NCI-H1105 treated with DMSO at 0.1 percent for 48 hours (cell line): ENCODE data around the gene CBS.
"Not testable (repeated sequence)": the region's sequence is repeated elsewhere in the genome, so short reads cannot be mapped to it uniquely, and the experiment has no call there.

Experiments
- DNase-seq: peaks from one replicate; lab custom pipeline; 2025; lab: John Stamatoyannopoulos, UW

The CBS gene

GRCh38 chr21:43068065-43068464 is 7.6 kb downstream of the CBS start:
- not testable (repeated sequence) for DNase-seq

- DNase-seq, result not testable (repeated sequence)
Measured at GRCh38 chr21:43066690-43067089, 8.9 kb downstream of the CBS start.

DNA sequence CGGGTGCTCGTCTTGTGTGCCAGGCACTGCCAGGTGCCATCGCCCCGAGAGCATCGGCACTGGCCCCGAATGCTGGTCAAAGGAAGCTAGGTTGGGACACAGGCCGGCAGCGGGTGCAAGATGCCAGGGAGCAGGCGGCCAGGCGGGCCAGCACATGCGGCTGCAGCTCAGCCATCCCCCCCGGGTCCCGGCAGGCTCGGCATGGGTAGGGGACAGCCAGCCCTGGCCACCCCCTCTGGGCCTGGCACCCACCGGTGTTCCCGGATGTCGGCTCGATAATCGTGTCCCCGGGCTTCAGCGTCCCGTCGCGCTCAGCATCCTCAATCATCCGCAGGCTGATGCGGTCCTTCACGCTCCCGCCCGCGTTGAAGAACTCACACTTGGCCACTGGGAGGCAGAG is 9.6 kb downstream of the CBS start:
- DNase-seq, result not testable (repeated sequence)

- not testable (repeated sequence) for DNase-seq
Measured at GRCh38 chr21:43064265-43064917, 11.2 kb downstream of the CBS start.

DNA sequence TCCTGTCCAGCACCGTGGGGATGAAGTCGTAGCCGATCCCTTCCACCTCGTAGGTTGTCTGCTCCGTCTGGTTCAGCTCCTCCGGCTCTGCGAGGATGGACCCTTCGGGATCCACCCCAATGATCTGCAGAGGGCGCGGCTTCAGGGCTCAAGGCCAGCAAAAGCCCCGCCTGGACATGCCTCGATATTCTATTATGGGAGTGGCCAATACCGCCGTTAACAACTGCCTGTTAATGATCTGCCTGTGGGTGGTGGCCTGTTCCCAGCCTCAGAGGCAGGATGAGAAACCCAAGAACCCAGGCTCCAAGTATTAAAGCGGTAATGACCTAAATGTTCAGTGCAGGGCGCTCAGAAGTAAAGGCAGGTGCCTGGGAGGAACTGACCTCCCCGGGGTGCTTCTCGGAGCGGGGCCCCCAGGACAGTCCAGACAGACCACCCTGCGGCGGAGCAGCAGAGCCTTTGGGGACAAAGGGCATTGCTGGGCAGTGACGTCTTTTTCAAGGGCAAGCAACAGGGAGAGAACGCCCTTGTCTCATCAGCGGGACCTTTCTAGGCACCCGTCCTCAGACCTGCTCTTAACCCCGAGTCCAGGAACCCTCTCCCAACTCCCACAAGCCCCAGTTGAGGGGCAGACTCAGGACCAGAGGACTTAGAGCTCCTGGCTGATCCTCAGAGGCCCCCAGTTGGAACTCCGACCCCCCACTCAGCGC is 12.5 kb downstream of the CBS start:
- not testable (repeated sequence) for DNase-seq

DNA sequence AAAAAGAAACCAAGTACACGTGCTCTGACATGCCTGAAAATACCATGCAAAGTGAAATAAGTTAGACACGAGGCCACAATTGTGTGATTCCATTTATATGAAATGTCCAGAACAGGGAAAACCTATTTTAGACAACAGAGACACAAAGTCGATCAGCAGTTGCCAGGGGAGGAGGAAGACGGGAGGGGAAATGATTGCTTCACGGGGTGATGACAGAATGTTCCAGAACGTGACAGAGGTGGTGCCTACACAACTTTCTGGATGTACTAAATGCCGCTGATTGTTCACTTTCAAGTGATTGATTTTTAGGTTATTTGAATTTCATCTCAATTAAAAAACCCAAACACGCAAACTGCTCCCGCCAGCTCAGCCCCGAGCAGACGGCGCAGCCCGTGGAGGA is 22.5 kb downstream of the CBS start:
- not testable (repeated sequence) for DNase-seq

GRCh38 chr21:43045876-43046821 is 29.5 kb downstream of the CBS start:
- not testable (repeated sequence) for DNase-seq

DNA sequence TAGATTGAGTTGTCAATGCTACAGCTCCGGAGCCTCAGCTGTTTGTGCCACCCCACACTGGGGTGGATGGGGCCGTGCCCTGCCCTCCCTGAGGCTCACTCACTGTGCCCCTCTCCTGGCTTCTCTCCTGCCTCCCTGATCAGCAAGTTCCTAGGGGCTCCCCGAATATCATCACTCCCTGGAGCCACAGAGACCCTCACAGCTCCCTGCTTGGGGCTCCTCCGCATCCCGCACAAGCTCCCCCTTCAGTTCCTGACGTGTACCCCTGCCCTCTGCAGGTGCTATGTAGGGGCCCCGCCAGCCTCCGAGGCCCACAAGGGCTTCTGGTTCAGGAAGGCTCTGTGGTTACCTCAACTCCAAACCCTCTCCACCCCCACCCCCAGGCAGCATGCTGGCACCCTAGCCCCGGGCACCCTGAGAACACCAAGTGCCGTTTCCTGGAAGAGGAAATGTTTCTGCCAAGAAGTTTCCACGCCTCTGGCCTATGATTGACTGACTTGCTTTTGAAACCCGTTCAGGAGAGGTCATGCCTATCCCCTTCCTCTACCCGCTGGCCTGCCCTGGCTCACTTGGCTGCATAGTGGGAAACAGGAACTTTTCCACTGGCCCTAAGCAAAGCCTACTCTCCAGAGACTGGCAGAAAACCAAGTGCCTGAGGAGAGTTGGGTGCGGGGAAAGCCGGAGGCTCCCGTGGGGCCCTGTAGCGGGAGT is 30.3 kb downstream of the CBS start:
- DNase-seq, result not testable (repeated sequence)

DNA sequence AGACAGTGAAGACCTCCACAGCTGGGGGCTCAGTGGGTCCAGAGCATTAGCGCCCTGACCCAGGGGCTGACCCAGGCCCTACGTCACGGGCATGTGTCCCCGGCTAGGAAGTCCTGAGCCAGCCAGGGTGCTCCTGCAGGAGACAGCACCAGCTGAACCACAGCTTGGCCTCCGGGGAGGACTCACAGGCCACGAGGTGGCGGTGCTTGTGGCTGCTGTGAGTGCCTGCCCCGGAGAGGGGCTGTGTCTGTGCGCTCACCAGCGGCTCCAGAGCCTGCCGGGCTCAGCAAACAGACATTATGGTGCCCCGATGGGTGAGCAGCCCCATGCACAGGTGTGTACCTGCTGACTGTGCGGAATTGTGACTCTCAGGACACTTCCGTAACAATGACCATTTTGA is 31.1 kb downstream of the CBS start:
- DNase-seq, result not testable (repeated sequence)

GRCh38 chr21:43043291-43043690 is 32.3 kb downstream of the CBS start:
- not testable (repeated sequence) for DNase-seq

DNA sequence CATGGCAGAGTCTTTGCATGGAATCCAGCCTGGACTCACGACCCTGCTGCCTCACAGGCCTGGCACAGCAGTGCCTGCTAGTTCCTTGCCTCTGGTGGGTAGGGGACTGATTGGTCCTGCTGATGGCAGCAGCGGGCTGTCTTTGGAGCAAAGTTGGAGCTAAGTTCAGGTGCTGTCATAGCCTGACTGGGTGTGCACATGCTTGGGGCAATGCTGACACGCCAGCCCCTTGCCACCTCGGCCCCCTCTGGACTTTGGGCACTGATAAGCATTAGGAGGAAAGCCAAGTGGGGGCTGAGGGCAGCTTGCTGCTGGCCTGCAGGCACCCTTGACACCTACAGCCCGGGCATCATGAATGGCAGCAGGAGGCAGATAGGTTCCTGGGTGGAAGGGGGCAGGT is 33.5 kb downstream of the CBS start:
- DNase-seq, result not testable (repeated sequence)

DNA sequence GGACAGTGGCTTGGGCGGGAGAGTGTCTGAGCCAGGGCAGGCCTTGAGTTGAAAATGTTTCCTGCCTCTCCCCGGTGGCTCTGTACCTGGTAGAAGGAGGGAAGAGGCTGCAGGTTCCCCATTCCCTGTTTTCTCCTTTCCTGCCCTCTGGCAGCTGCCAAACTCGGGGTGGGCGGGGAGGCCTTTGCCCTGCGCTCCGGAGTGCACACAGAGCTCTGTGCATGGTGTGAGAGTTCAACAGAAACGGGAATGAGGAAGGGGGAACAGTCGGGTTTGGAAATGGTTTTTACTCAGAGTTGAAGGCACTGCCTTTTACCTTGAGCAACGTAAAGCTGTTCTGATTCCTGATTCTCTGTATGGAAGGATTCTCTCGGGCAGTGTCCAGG is 37.0 kb downstream of the CBS start:
- DNase-seq, result not testable (repeated sequence)

DNA sequence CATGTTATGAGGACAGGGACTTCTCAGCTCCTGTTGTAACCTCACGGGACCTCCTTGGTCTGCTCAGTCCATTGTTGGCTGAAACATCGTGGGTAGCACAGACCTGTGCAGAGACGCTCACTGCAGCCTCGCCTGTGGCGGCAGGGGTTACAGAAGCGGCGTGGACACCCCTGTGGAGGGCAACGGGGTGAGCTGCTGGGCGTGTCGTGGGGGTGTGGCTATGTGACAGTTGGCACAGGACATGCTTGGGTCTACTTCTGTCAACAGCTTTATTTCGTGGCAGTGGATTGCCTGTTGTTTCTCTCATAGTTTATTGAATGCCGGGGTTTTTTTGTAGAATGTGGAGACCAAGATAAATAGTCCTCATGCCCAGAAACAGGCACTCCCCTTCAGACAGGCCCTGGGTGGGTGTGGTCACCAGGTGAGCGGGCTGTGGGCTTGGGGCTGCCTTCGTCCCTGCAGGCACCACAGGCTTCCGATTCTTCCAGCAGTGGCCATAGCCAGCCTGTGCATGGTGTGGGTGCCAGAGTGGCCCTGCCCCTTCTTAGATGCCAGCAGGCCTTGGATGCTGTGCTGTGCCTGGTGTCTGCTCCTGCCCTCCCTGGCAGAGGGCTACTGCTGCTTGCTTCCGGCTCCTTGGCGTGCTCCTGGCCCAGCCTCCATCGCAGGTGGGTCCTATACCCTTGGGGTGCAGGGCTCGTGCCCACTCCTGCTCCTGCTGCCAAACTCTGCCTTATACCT is 37.5 kb downstream of the CBS start:
- DNase-seq, result not testable (repeated sequence)

GRCh38 chr21:43036889-43037288 is 38.7 kb downstream of the CBS start:
- not testable (repeated sequence) for DNase-seq

DNA sequence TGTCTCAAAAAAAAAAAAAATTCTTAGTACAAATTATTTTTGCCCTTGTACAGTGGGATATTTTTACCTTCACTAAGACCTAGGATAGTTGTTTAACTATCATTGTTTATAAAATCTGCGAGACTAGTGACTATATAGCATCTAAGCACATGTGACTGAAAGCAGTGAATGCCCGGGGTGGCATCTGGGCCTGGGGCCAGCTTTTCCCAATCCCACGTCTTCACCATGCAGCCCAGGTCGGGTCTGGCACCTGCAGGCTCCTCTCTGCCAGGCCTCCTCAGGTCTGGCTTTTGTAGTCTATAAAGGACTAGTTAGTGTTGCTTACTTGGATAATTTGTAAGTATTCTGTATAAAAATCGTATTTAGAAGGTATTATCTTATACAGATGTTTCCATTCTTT is 40.8 kb downstream of the CBS start:
- DNase-seq, result peak; percentile 1

- DNase-seq, result no peak
Measured at GRCh38 chr21:43034101-43034500, 41.5 kb downstream of the CBS start.

- no peak for DNase-seq
Measured at GRCh38 chr21:43031121-43031619, 44.5 kb downstream of the CBS start.

- no peak for DNase-seq
Measured at GRCh38 chr21:43029785-43030184, 45.9 kb downstream of the CBS start.

GRCh38 chr21:43027846-43028731 is 47.5 kb downstream of the CBS start:
- no peak for DNase-seq

- DNase-seq, result no peak
Measured at GRCh38 chr21:43025636-43026180, 49.9 kb downstream of the CBS start.
